ENCODE measurements around the gene DPYD.

Gene DPYD

DNA sequence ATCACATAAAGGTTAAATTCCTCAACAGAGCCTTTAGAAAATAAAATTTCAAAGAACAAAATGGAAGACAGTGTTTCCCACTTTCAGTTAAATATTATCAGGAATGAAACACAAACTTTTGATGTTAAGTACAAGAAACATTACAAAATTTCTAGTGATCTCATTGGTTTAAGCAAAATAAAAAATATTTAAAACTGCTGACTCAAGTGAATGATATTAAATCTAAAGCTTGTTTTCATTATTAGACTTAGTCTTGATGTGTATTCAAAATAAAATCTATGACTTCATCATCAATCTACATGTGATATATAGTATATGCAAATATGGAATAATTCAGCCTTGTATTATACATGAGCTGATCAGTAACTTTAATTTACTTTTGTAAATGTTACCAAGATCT is 614.3 kb downstream of the DPYD start:
- H2AK5ac ChIP-seq (ENCODE audit: low read depth, low read length) = no peak overlapping the region
- no peak overlapping the region for H4K8ac ChIP-seq (ENCODE audit: low read depth, low read length)
- no peak overlapping the region for H3K4me2 ChIP-seq (ENCODE audit: insufficient read depth, low read length, poor library complexity, severe bottlenecking)

DNA sequence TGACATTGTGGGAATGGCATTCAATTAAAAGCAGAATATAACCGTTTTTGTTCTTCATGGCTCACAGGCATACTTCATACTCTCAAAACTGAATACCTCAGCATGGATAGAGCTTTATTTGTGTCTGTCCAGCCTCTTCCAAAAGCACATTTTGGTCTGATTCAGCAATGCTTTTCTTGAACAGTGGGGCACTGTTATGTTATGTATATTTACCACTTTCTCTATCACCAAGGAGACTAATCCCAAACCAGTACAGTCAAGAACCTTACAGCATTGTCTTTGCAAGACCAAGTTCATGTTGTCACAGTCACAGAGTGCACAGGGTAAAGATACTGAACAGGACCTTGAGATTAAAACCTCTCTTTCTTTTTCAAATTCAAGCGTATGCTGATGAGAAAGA is 616.5 kb downstream of the DPYD start:
- Histone ChIP-seq H2AFZ (ENCODE audit: low read length) (no peak overlapping the region), H3K23ac (ENCODE audit: low read depth, low read length, poor library complexity) (no peak overlapping the region)

More for the DNA sequence above, 614.3 kb downstream of the DPYD start:
- Histone ChIP-seq H3K18ac (ENCODE audit: low read length) (no peak overlapping the region), H3K79me1 (ENCODE audit: low read depth, low read length) (no peaks in the 10 kb centered on the region), H4K91ac (ENCODE audit: low read depth, low read length, poor library complexity) (no peak overlapping the region), H3K9ac (ENCODE audit: low read depth, low read length, poor library complexity) (no peak overlapping the region), H2BK15ac (ENCODE audit: low read length) (no peak overlapping the region), H3K23ac (ENCODE audit: low read depth, low read length, poor library complexity) (no peak overlapping the region), H2AFZ (ENCODE audit: low read length) (no peak overlapping the region), H3K4me1 (ENCODE audit: control insufficient read depth in 2 of 2, insufficient read depth in 1 of 2, low read depth in 1 of 2, low read length in 2 of 2) (no peaks in the 10 kb centered on the region), H3K14ac (ENCODE audit: low read length) (no peak overlapping the region), H2BK5ac (ENCODE audit: low read length) (no peak overlapping the region), H3K4ac (ENCODE audit: low read length) (no peak overlapping the region), H3K36me3 (replicated peaks in 1 of 2; ENCODE audit: control insufficient read depth in 2 of 2, insufficient read depth in 2 of 2, low read length in 2 of 2) (no peaks in the 10 kb centered on the region), H3K9me3 (replicated peaks in 1 of 2; ENCODE audit: control insufficient read depth in 2 of 2, insufficient read depth in 1 of 2, low read depth in 1 of 2, low read length in 2 of 2) (no peaks in the 10 kb centered on the region), H2BK120ac (ENCODE audit: low read depth, low read length) (no peak overlapping the region), H3K27ac (replicated peaks; ENCODE audit: low read length) (no peak overlapping the region), H2BK12ac (ENCODE audit: low read length) (no peak overlapping the region), H3K27me3 (ENCODE audit: control insufficient read depth in 3 of 3, insufficient read depth in 3 of 3, low read depth in 1 of 3, low read length in 3 of 3) (no peaks in the 10 kb centered on the region), H3K4me3 (ENCODE audit: low read length in 2 of 2) (no peak overlapping the region)
- DNase-seq (ENCODE audit: low spot score) = no peak

DNA sequence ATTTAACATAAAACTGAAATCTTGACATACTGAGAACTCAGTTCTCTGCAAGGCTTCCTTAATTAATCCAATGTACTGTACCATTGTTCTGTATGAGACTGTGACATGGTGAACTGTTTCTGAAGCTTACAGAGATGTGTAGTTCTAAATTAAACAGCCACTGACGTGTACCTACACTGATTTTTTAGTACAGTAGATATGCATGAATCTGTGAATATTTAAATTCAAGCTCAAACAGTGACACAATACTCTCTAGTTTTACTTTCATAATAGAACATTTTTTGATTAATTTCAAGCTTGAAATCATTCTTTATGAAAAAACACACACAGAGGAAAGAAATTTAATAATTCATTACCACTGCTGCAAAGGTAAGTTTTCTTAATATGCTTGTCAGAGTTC is 621.9 kb downstream of the DPYD start:
- no CpG with 5 or more reads among the region's 1 CpG for WGBS, 2 donors (ENCODE audit: extremely low coverage in 2 of 2, insufficient read length in 2 of 2, insufficient replicate concordance in 1 of 2)
- DNase-seq (ENCODE audit: low spot score) = no peak

More for the DNA sequence above, 616.5 kb downstream of the DPYD start:
- no peak overlapping the region for H2BK120ac ChIP-seq (ENCODE audit: low read depth, low read length)
- H3K14ac ChIP-seq (ENCODE audit: low read length) = no peak overlapping the region
- no peaks in the 10 kb centered on the region for H3K4me1 ChIP-seq (ENCODE audit: control insufficient read depth in 2 of 2, insufficient read depth in 1 of 2, low read depth in 1 of 2, low read length in 2 of 2)
- H3K27ac ChIP-seq (replicated peaks; ENCODE audit: low read length) = no peak overlapping the region
- no peak overlapping the region for H2BK15ac ChIP-seq (ENCODE audit: low read length)
- no peak overlapping the region for H2AK5ac ChIP-seq (ENCODE audit: low read depth, low read length)
- no CpG with 5 or more reads among the region's 2 CpGs for WGBS, 2 donors (ENCODE audit: extremely low coverage in 2 of 2, insufficient read length in 2 of 2, insufficient replicate concordance in 1 of 2)
- H2BK5ac ChIP-seq (ENCODE audit: low read length) = no peak overlapping the region
- no peak overlapping the region for H3K4me2 ChIP-seq (ENCODE audit: insufficient read depth, low read length, poor library complexity, severe bottlenecking)
- H3K79me1 ChIP-seq (ENCODE audit: low read depth, low read length) = no peaks in the 10 kb centered on the region
- H3K36me3 ChIP-seq (replicated peaks in 1 of 2; ENCODE audit: control insufficient read depth in 2 of 2, insufficient read depth in 2 of 2, low read length in 2 of 2) = no peaks in the 10 kb centered on the region
- H3K4me3 ChIP-seq (ENCODE audit: low read length in 2 of 2) = no peak overlapping the region
- no peak overlapping the region for H3K9ac ChIP-seq (ENCODE audit: low read depth, low read length, poor library complexity)
- no peak overlapping the region for H4K91ac ChIP-seq (ENCODE audit: low read depth, low read length, poor library complexity)
- no peak for DNase-seq (ENCODE audit: low spot score)
- no peak overlapping the region for H4K8ac ChIP-seq (ENCODE audit: low read depth, low read length)
- H2BK12ac ChIP-seq (ENCODE audit: low read length) = no peak overlapping the region
- H3K4ac ChIP-seq (ENCODE audit: low read length) = no peak overlapping the region
- no peak overlapping the region for H3K18ac ChIP-seq (ENCODE audit: low read length)
- H3K27me3 ChIP-seq (ENCODE audit: control insufficient read depth in 3 of 3, insufficient read depth in 3 of 3, low read depth in 1 of 3, low read length in 3 of 3) = no peaks in the 10 kb centered on the region
- H3K9me3 ChIP-seq (replicated peaks in 1 of 2; ENCODE audit: control insufficient read depth in 2 of 2, insufficient read depth in 1 of 2, low read depth in 1 of 2, low read length in 2 of 2) = no peaks in the 10 kb centered on the region

DNA sequence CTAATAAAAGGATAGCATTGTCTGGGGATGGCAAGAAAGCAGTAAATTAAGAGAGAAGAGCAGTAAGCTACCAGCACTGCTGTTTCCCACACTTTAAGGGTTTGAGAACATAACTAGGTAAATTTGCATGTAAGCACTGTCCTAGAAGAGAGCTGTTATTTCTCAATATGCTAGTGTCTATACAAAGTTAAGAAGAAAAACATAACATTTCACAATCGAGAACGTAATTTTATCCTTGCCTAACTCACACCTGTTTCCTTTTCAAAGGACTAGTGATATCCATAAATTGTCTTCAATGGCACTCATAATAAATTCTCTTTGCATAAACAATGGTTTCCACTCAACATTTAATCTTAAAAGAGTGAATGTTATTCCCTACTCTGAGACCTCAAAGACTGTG is 623.2 kb downstream of the DPYD start:
- Histone ChIP-seq H4K91ac (ENCODE audit: low read depth, low read length, poor library complexity) (no peak overlapping the region), H3K18ac (ENCODE audit: low read length) (no peak overlapping the region), H3K14ac (ENCODE audit: low read length) (no peak overlapping the region), H3K9ac (ENCODE audit: low read depth, low read length, poor library complexity) (no peak overlapping the region), H2BK12ac (ENCODE audit: low read length) (no peak overlapping the region), H2AFZ (ENCODE audit: low read length) (no peak overlapping the region), H2BK5ac (ENCODE audit: low read length) (no peak overlapping the region), H3K27me3 (ENCODE audit: control insufficient read depth in 3 of 3, insufficient read depth in 3 of 3, low read depth in 1 of 3, low read length in 3 of 3) (no peaks in the 10 kb centered on the region), H3K4me3 (ENCODE audit: low read length in 2 of 2) (no peak overlapping the region), H2AK5ac (ENCODE audit: low read depth, low read length) (no peak overlapping the region), H3K36me3 (replicated peaks in 1 of 2; ENCODE audit: control insufficient read depth in 2 of 2, insufficient read depth in 2 of 2, low read length in 2 of 2) (no peaks in the 10 kb centered on the region), H3K23ac (ENCODE audit: low read depth, low read length, poor library complexity) (no peak overlapping the region), H3K4ac (ENCODE audit: low read length) (no peak overlapping the region), H3K9me3 (replicated peaks in 1 of 2; ENCODE audit: control insufficient read depth in 2 of 2, insufficient read depth in 1 of 2, low read depth in 1 of 2, low read length in 2 of 2) (no peaks in the 10 kb centered on the region), H3K79me1 (ENCODE audit: low read depth, low read length) (no peaks in the 10 kb centered on the region), H2BK15ac (ENCODE audit: low read length) (no peak overlapping the region), H2BK120ac (ENCODE audit: low read depth, low read length) (no peak overlapping the region), H4K8ac (ENCODE audit: low read depth, low read length) (no peak overlapping the region), H3K4me2 (ENCODE audit: insufficient read depth, low read length, poor library complexity, severe bottlenecking) (no peak overlapping the region), H3K4me1 (ENCODE audit: control insufficient read depth in 2 of 2, insufficient read depth in 1 of 2, low read depth in 1 of 2, low read length in 2 of 2) (no peaks in the 10 kb centered on the region), H3K27ac (replicated peaks; ENCODE audit: low read length) (no peak overlapping the region)
- no peak for DNase-seq (ENCODE audit: low spot score)
- WGBS, 2 donors (ENCODE audit: extremely low coverage in 2 of 2, insufficient read length in 2 of 2, insufficient replicate concordance in 1 of 2) = no CpG with 5 or more reads among the region's 2 CpGs

More for the DNA sequence above, 621.9 kb downstream of the DPYD start:
- no peak overlapping the region for H4K8ac ChIP-seq (ENCODE audit: low read depth, low read length)
- H2BK15ac ChIP-seq (ENCODE audit: low read length) = no peak overlapping the region
- no peaks in the 10 kb centered on the region for H3K27me3 ChIP-seq (ENCODE audit: control insufficient read depth in 3 of 3, insufficient read depth in 3 of 3, low read depth in 1 of 3, low read length in 3 of 3)
- no peaks in the 10 kb centered on the region for H3K36me3 ChIP-seq (replicated peaks in 1 of 2; ENCODE audit: control insufficient read depth in 2 of 2, insufficient read depth in 2 of 2, low read length in 2 of 2)
- H3K23ac ChIP-seq (ENCODE audit: low read depth, low read length, poor library complexity) = no peak overlapping the region
- no peak overlapping the region for H2AFZ ChIP-seq (ENCODE audit: low read length)
- H3K9ac ChIP-seq (ENCODE audit: low read depth, low read length, poor library complexity) = no peak overlapping the region
- H3K18ac ChIP-seq (ENCODE audit: low read length) = no peak overlapping the region
- H2AK5ac ChIP-seq (ENCODE audit: low read depth, low read length) = no peak overlapping the region
- no peak overlapping the region for H3K27ac ChIP-seq (replicated peaks; ENCODE audit: low read length)
- H2BK5ac ChIP-seq (ENCODE audit: low read length) = no peak overlapping the region
- H3K4ac ChIP-seq (ENCODE audit: low read length) = no peak overlapping the region
- no peak overlapping the region for H3K14ac ChIP-seq (ENCODE audit: low read length)
- no peaks in the 10 kb centered on the region for H3K4me1 ChIP-seq (ENCODE audit: control insufficient read depth in 2 of 2, insufficient read depth in 1 of 2, low read depth in 1 of 2, low read length in 2 of 2)
- no peak overlapping the region for H3K4me2 ChIP-seq (ENCODE audit: insufficient read depth, low read length, poor library complexity, severe bottlenecking)
- H3K4me3 ChIP-seq (ENCODE audit: low read length in 2 of 2) = no peak overlapping the region
- no peaks in the 10 kb centered on the region for H3K9me3 ChIP-seq (replicated peaks in 1 of 2; ENCODE audit: control insufficient read depth in 2 of 2, insufficient read depth in 1 of 2, low read depth in 1 of 2, low read length in 2 of 2)
- no peaks in the 10 kb centered on the region for H3K79me1 ChIP-seq (ENCODE audit: low read depth, low read length)
- H4K91ac ChIP-seq (ENCODE audit: low read depth, low read length, poor library complexity) = no peak overlapping the region
- H2BK120ac ChIP-seq (ENCODE audit: low read depth, low read length) = no peak overlapping the region
- H2BK12ac ChIP-seq (ENCODE audit: low read length) = no peak overlapping the region

Data from neuronal stem cell (in vitro differentiated cells).